T-cell (primary cell): ENCODE data around the gene SPATA3. TPM values are rescaled to one million over a fixed set of nuclear protein-coding genes. Genes with fewer than 3 reads are reported as not detected.

Experiments
- ATAC-seq, 4 experiments: fragments of 200-7000 bp in 3 of 4; fragments of 150-1000 bp in 1 of 4; cut with Tn5 transposase; replicated peaks in 1 of 4; 1 replicate in 3 of 4; 2 replicates in 1 of 4; pipeline ENCODE4 v1.10.0; 2021; ENCODE audit warnings: moderate library complexity in 3 of 4, mild to moderate bottlenecking in 2 of 4, moderate number of reproducible peaks in 1 of 4
- CTCF ChIA-PET, 2 donors: fragments of 300-600 bp; sonication (Branson Sonifier 250); formaldehyde crosslinking; loops; one replicate each; lab custom pipeline; 2022; ENCODE audit warnings: antibody characterized with exemption in 2 of 2; lab: Charles Lee
- POLR2A ChIA-PET, 2 donors: fragments of 300-600 bp; sonication (Branson Sonifier 250); formaldehyde crosslinking; loops; one replicate each; lab custom pipeline; 2022; ENCODE audit warnings: antibody characterized with exemption in 2 of 2; lab: Charles Lee
- DNase-seq, 35 experiments: peaks; one replicate each; pipeline versions ENCODE4 v3.0.0 to v3.0.0-alpha.2; 2013 to 2023
- H3K27ac ChIP-seq: one replicate; pipeline ENCODE4 v1.5.1; 2013; ENCODE audit warnings: low read length
- H3K27me3 ChIP-seq, 2 experiments: replicated peaks in 1 of 2; 1 replicate in 1 of 2; 2 replicates in 1 of 2; pipeline versions ENCODE4 v1.6.1 to v1.7.0; 2013; ENCODE audit warnings: low read length in 1 of 2, mixed read lengths in 1 of 2; ENCODE audit not compliant: control insufficient read depth in 2 of 2, insufficient read depth in 2 of 2; ENCODE audit errors: extremely low read depth in 1 of 2
- H3K36me3 ChIP-seq, 2 donors: 1 replicate in 1 of 2; 2 replicates in 1 of 2; pipeline versions ENCODE4 v1.6.1 to v1.7.0; 2013; ENCODE audit warnings: low read length in 1 of 2; ENCODE audit not compliant: control insufficient read depth in 2 of 2, insufficient read depth in 1 of 2; ENCODE audit errors: extremely low read depth in 1 of 2
- H3K4me1 ChIP-seq, 2 experiments: 1 replicate in 1 of 2; 2 replicates in 1 of 2; pipeline versions ENCODE4 v1.6.1 to v1.7.0; 2013; ENCODE audit warnings: low read length in 2 of 2, mixed read lengths in 1 of 2; ENCODE audit not compliant: insufficient read depth in 2 of 2, control insufficient read depth in 1 of 2; ENCODE audit errors: extremely low read depth in 1 of 2
- H3K4me3 ChIP-seq, 2 donors: 1 replicate in 1 of 2; 2 replicates in 1 of 2; pipeline versions ENCODE4 v1.5.1 to v1.7.0; 2013; ENCODE audit warnings: mild to moderate bottlenecking in 2 of 2, low read length in 1 of 2, moderate library complexity in 1 of 2; ENCODE audit not compliant: control insufficient read depth in 1 of 2; ENCODE audit errors: extremely low read depth in 1 of 2
- H3K9me3 ChIP-seq: 2 replicates; pipeline ENCODE4 v1.7.0; 2013
- H3K27ac Mint-ChIP-seq, 2 donors: one replicate each; pipeline ENCODE4 v1.8.0; 2020 to 2021; ENCODE audit warnings: mild to moderate bottlenecking in 2 of 2, mixed read lengths in 2 of 2
- H3K27me3 Mint-ChIP-seq, 2 donors: one replicate each; pipeline ENCODE4 v1.8.0; 2021 to 2022; ENCODE audit warnings: mixed read lengths in 2 of 2
- H3K36me3 Mint-ChIP-seq: one replicate; pipeline ENCODE4 v1.8.0; 2021; ENCODE audit warnings: mixed read lengths
- H3K4me1 Mint-ChIP-seq, 3 donors: one replicate each; pipeline ENCODE4 v1.8.0; 2020 to 2022; ENCODE audit warnings: mixed read lengths in 3 of 3, mild to moderate bottlenecking in 1 of 3
- H3K4me3 Mint-ChIP-seq, 3 donors: one replicate each; pipeline ENCODE4 v1.8.0; 2020 to 2022; ENCODE audit warnings: mild to moderate bottlenecking in 3 of 3, mixed read lengths in 3 of 3, moderate library complexity in 3 of 3
- H3K9me3 Mint-ChIP-seq, 3 donors: one replicate each; pipeline ENCODE4 v1.8.0; 2020 to 2022; ENCODE audit warnings: mixed read lengths in 3 of 3
- WGBS: methylation state at CpG from one replicate; pipeline ENCODE4 v1.1.5; 2013; ENCODE audit warnings: missing lambda C conversion rate; ENCODE audit not compliant: insufficient coverage; 5-methylcytosine and 5-hydroxymethylcytosine counted together
- total RNA-seq, 35 experiments: library from RNA in 6 of 35; stranded (reverse) in 6 of 35; fragments of 120-200 nt in 1 of 35; gene quantifications; one replicate each; pipeline versions ENCODE4 v1.2.1 to v1.2.4 and lab custom pipeline; 2013 to 2026

The SPATA3 gene
- not detected for total RNA-seq
- not detected for total RNA-seq (2013)
- 0 to 0.17 (median 0) reads per million in 29 experiments for total RNA-seq (lab: John Stamatoyannopoulos, UW)

- DNase-seq (no peak), ATAC-seq (no peak)
- Histone ChIP-seq H3K27me3 (peaks cover 6 to 51% of the 10 kb centered on the region in 2 experiments), H3K4me1 (no peaks in the 10 kb centered on the region), H3K36me3 (no peaks in the 10 kb centered on the region), H3K27ac (no peak within 1 kb of the TSS), H3K9me3 (no peaks in the 10 kb centered on the region), H3K4me3 (no peak within 1 kb of the TSS)
- Mint-ChIP-seq H3K4me3 (no peak within 1 kb of the TSS), H3K9me3 (peaks cover 0 to 2% (median 0%) of the 10 kb centered on the region in 3 donors), H3K27me3 (peaks cover 49 to 73% of the 10 kb centered on the region in 2 donors), H3K4me1 (no peaks in the 10 kb centered on the region), H3K27ac (peak within 1 kb of the TSS in 1 of 2 donors; percentile 7), H3K36me3 (no peaks in the 10 kb centered on the region)
- ChIA-PET POLR2A (no interaction called here), CTCF (interaction anchor here in 1 of 2 donors (0.8 kb wide), 1 partner anchor 9 kb away, joined by 3 read pairs; no protein-coding TSS in a partner anchor)
- WGBS, result 83% methylated on average over 9 of the region's 9 CpGs
Observed at GRCh38 chr2:230995821-230996220, at the start of gene SPATA3. SPATA3 (plus strand) TSS chr2:230996121; CDS start chr2:230996234, 113 bp downstream.

GRCh38 chr2:230946429-230947234 lies 49.3 kb upstream of the SPATA3 start:
- H3K4me3 Mint-ChIP-seq, result no peak overlapping the region
- H3K27me3 Mint-ChIP-seq, result peaks cover 8 to 9% of the 10 kb centered on the region in 2 donors
- DNase-seq (no peak), ATAC-seq (no peak)
- WGBS, result 100% methylated on average over 5 of the region's 7 CpGs
- no peaks in the 10 kb centered on the region for H3K9me3 ChIP-seq
- H3K36me3 Mint-ChIP-seq, result no peaks in the 10 kb centered on the region
- POLR2A ChIA-PET, result no interaction called here
- no peak overlapping the region for H3K4me3 ChIP-seq
- peaks cover 0 to 13% of the 10 kb centered on the region in 2 experiments for H3K27me3 ChIP-seq
- H3K4me1 ChIP-seq, result peaks cover 0 to 19% of the 10 kb centered on the region in 2 experiments
- H3K27ac Mint-ChIP-seq, result no peak overlapping the region
- CTCF ChIA-PET, result no interaction called here
- H3K27ac ChIP-seq, result no peak overlapping the region
- peaks cover 6 to 13% (median 9%) of the 10 kb centered on the region in 3 donors for H3K4me1 Mint-ChIP-seq
- no peaks in the 10 kb centered on the region for H3K9me3 Mint-ChIP-seq
- no peaks in the 10 kb centered on the region for H3K36me3 ChIP-seq

DNA sequence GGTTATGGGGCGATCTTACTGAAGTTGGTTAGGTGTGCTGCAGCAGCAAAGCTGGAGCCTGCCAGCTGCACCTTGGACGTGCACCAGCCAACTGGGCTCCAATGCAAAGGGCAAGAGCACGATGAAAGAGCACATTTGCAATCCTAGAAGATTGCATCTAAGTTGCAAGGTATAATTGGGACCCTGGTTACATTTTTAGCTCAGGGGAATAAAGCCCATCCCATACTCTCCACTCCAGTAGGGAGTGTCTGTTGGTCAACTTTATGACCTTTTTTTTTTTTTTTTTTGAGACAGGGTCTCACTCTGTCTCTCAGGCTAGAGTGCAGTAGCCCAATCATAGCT lies 48.7 kb upstream of the SPATA3 start:
- 94% methylated on average over 2 of the region's 3 CpGs for WGBS
- ChIA-PET CTCF (no interaction called here), POLR2A (no interaction called here)
- Histone ChIP-seq H3K4me3 (no peak overlapping the region), H3K36me3 (no peaks in the 10 kb centered on the region), H3K9me3 (no peaks in the 10 kb centered on the region), H3K27ac (no peak overlapping the region), H3K4me1 (peaks cover 0 to 19% of the 10 kb centered on the region in 2 experiments), H3K27me3 (peaks cover 0 to 10% of the 10 kb centered on the region in 2 experiments)
- Mint-ChIP-seq H3K9me3 (no peaks in the 10 kb centered on the region), H3K27ac (no peak overlapping the region), H3K4me3 (no peak overlapping the region), H3K27me3 (peaks cover 4 to 9% of the 10 kb centered on the region in 2 donors), H3K4me1 (peaks cover 6 to 13% (median 9%) of the 10 kb centered on the region in 3 donors), H3K36me3 (no peaks in the 10 kb centered on the region)
- DNase-seq (no peak), ATAC-seq (no peak)

DNA sequence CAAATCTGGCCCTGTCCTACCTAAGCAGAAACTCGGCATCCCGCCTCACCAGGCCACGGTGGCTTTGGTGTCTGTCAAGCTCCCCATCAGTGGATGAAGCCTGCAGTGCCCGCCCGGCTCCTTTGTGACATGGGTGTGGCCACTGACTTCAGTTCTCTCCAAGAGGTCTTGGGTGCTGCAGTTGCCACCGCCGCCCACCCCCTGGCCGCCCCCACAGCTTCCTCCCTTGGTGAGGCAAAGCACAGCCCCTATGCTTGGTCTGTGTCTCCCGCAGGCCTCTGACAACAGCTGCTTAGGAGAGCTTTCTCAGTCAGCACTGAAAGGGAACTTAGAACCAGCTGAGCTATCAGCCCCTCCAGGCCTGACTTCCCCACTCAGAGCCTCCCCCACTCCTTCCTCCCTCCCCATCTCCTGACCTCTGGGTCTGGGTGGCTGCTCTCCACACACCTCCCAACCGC lies 48.0 kb upstream of the SPATA3 start:
- no peak for DNase-seq
- Mint-ChIP-seq H3K27ac (no peak overlapping the region), H3K4me1 (peaks cover 1 to 11% (median 9%) of the 10 kb centered on the region in 3 donors), H3K9me3 (no peaks in the 10 kb centered on the region), H3K4me3 (no peak overlapping the region), H3K27me3 (peaks cover 2 to 10% of the 10 kb centered on the region in 2 donors), H3K36me3 (no peaks in the 10 kb centered on the region)
- Histone ChIP-seq H3K27me3 (peaks cover 0 to 15% of the 10 kb centered on the region in 2 experiments), H3K4me1 (peaks cover 0 to 19% of the 10 kb centered on the region in 2 experiments), H3K27ac (no peak overlapping the region), H3K4me3 (no peak overlapping the region), H3K36me3 (no peaks in the 10 kb centered on the region), H3K9me3 (no peaks in the 10 kb centered on the region)
- WGBS, result 67% methylated on average over 9 of the region's 10 CpGs
- no peak for ATAC-seq
- POLR2A ChIA-PET, result no interaction called here
- CTCF ChIA-PET, result no interaction called here

DNA sequence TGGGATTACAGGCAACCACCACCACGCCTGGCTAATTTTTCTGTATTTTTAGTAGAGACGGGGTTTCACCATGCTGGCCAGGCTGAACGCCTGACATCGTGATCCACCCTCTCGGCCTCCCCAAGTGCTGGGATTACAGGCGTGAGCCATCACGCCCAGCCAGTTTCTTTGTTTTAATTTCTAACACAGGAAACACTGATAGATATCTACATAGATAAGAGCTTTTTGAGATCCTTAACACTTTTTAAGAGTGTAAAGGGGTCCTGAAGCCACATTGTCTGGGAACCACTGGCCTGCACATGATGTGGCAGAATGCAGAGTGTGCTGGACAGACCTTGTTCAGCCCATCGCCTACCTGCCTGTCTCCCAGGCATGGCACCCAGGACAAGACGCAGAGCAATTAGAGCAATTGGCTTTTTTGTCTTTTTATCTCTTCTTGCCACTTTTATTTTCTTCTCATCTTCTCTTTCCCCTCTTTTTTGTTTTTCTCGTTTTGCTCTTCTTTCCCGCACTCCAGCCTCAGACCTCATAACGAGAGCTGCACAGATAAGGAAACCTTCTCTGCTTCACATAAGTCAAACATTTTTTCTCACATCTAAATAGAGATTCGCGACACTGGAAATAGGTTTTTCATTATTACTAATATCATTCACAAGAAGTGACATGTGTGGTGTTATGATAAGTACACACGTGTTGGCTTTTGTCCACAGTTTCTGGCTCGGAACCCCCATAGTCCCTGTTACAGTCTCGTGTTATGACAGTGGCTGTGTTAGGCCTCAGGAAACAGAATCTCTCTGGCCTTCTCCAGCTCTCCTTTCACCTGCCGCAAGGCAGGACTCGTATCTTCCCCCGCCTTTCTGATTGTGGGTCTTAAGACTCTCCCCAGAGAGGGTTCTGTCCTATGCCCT lies 45.7 kb upstream of the SPATA3 start:
- Histone ChIP-seq H3K36me3 (no peaks in the 10 kb centered on the region), H3K4me1 (peaks cover 0 to 5% of the 10 kb centered on the region in 2 experiments), H3K27me3 (peaks cover 4 to 23% of the 10 kb centered on the region in 2 experiments), H3K27ac (no peak overlapping the region), H3K9me3 (no peaks in the 10 kb centered on the region), H3K4me3 (no peak overlapping the region)
- ChIA-PET CTCF (interaction anchor here in 1 of 2 donors (0.5 to 0.6 kb wide), 2 partner anchors 96 to 102 kb away, joined by 3 to 4 read pairs; no protein-coding TSS in a partner anchor), POLR2A (no interaction called here)
- DNase-seq (no peak), ATAC-seq (no peak)
- Mint-ChIP-seq H3K36me3 (no peaks in the 10 kb centered on the region), H3K27me3 (peaks cover 14 to 18% of the 10 kb centered on the region in 2 donors), H3K4me1 (peaks cover 0 to 3% (median 1%) of the 10 kb centered on the region in 3 donors), H3K9me3 (no peaks in the 10 kb centered on the region), H3K4me3 (no peak overlapping the region), H3K27ac (no peak overlapping the region)
- WGBS, result 64% methylated on average over 9 of the region's 20 CpGs

- Mint-ChIP-seq H3K4me3 (no peak overlapping the region), H3K4me1 (peaks cover 0 to 3% (median 1%) of the 10 kb centered on the region in 3 donors), H3K9me3 (no peaks in the 10 kb centered on the region), H3K36me3 (no peaks in the 10 kb centered on the region), H3K27me3 (peaks cover 17 to 18% of the 10 kb centered on the region in 2 donors), H3K27ac (no peak overlapping the region)
- Histone ChIP-seq H3K9me3 (no peaks in the 10 kb centered on the region), H3K4me3 (no peak overlapping the region), H3K27ac (no peak overlapping the region), H3K27me3 (peaks cover 6 to 27% of the 10 kb centered on the region in 2 experiments), H3K36me3 (no peaks in the 10 kb centered on the region), H3K4me1 (peaks cover 0 to 5% of the 10 kb centered on the region in 2 experiments)
- WGBS, result 78% methylated on average over 5 of the region's 10 CpGs
- ATAC-seq, result no peak
- POLR2A ChIA-PET, result no interaction called here
- DNase-seq, result no peak
- CTCF ChIA-PET, result interaction anchor here (0.5 to 0.7 kb wide), 2 partner anchors 17 to 96 kb away, joined by 3 to 6 read pairs; no protein-coding TSS in a partner anchor
Observed at GRCh38 chr2:230950874-230951339, 45.0 kb upstream of the SPATA3 start.
